Measurements from ENCODE around the gene ANGPT4.

Gene ANGPT4

DNA sequence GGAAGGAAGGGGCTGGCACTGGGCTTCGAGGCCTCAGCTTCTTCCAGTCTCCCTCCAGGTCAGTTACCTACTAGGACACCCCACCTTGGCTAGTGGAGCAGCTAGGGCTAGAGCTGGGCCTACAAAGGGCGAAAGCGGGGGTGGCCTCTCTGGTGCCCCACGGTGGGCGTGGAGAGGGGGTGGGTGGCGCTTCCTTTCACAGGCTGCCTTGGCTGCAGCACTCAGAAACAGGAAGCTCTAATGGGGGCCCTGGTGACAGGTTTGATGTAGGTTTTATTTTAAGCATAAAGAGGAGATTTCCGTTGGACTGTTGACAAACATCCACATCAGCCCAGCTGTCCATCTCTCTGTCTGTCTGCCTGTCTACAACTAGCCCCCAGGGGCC lies 69.2 kb downstream of the ANGPT4 start:
- no peak overlapping the region for H3K4me3 ChIP-seq (ENCODE audit: low read depth, low read length)
- peak; percentile 65 for DNase-seq (ENCODE audit: low read depth)

GRCh38 chr20:845941-846893 lies 69.9 kb downstream of the ANGPT4 start:
- H3K4me3 ChIP-seq (ENCODE audit: low read depth, low read length) = no peak overlapping the region
- DNase-seq (ENCODE audit: low read depth) = no peak
- no peak for TF ChIP-seq CTCF (IDR thresholded peaks at IDR 0.05; ENCODE audit: insufficient read depth, low read depth, low read length, missing control alignments)

More for the DNA sequence above, 69.2 kb downstream of the ANGPT4 start:
- no peak for TF ChIP-seq CTCF (IDR thresholded peaks at IDR 0.05; ENCODE audit: insufficient read depth, low read depth, low read length, missing control alignments)

DNA sequence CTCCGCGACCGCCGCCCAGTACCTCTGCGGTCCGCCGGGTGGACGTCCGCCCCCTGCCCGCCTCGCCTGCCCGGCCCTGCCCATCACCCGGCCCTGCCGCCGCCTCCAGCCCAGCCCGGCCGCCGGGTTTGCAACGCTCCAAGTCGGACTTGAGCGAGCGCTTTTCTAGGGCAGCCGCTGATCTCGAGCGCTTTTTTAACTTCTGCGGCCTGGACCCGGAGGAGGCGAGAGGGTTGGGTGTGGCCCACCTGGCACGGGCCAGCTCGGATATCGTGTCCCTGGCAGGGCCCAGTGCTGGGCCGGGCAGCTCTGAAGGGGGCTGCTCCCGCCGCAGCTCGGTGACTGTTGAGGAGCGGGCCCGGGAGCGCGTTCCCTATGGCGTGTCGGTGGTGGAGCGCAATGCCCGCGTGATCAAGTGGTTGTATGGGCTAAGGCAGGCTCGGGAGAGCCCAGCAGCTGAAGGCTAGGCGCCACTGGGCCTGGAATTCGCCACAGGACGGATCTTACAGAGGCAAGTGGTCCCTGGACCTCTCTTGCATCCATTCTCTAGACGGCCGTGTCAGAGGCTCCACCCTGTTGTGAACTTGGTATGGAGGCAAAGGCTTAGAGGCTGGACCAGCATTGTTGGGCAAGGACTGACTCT lies 70.8 kb downstream of the ANGPT4 start:
- TF ChIP-seq CTCF (IDR thresholded peaks at IDR 0.05; ENCODE audit: insufficient read depth, low read depth, low read length, missing control alignments) = no peak
- DNase-seq (ENCODE audit: low read depth) = no peak
- H3K4me3 ChIP-seq (ENCODE audit: low read depth, low read length) = no peak overlapping the region

- no peak for TF ChIP-seq CTCF (IDR thresholded peaks at IDR 0.05; ENCODE audit: insufficient read depth, low read depth, low read length, missing control alignments)
- peak overlapping the region; percentile 49 for H3K4me3 ChIP-seq (ENCODE audit: low read depth, low read length)
- peak; percentile 88 for DNase-seq (ENCODE audit: low read depth)
Observed at GRCh38 chr20:844473-845225, 71.5 kb downstream of the ANGPT4 start.

DNA sequence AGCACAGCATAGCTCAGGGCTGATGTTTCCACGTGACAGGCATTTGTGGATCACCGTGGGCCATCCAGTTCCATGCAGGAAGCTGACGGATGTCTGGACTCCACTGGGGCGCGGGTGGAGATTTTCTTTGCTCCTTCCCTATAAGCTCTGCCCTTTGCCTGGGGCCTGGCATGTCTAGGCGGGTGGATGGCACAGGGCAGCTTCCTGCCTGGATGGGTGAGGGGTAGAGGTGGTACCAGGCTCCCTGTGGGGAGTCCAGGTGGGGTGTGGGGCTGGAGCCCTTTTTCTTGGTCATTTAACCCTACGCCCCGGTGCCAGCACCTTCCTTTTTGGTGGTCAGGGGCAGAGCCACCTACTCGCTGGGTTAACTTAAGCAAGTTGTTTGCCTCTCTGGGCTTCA lies 72.2 kb downstream of the ANGPT4 start:
- no peak overlapping the region for H3K4me3 ChIP-seq (ENCODE audit: low read depth, low read length)
- DNase-seq (ENCODE audit: low read depth) = no peak
- TF ChIP-seq CTCF (IDR thresholded peaks at IDR 0.05; ENCODE audit: insufficient read depth, low read depth, low read length, missing control alignments) = no peak

DNA sequence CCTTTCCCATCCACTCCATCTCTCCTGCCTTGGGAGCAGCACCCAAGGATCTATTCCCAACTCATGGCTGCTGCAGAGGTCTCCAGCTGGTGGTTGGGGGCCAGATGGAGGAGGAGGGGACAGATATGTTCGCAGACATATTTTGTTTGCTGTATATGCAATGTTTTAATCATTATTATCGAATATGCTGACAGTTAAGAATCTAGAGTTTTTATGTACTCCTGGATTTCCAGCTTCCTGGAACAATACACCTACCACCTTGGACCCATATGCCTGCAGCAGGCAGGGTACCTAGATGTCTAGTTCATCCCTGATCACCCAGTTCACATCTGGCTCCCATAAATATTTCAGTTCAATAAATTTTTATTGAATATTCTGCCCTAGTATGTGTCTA lies 73.6 kb downstream of the ANGPT4 start:
- DNase-seq (ENCODE audit: low read depth) = no peak
- no peak overlapping the region for H3K4me3 ChIP-seq (ENCODE audit: low read depth, low read length)
- no peak for TF ChIP-seq CTCF (IDR thresholded peaks at IDR 0.05; ENCODE audit: insufficient read depth, low read depth, low read length, missing control alignments)

Measured in GM12865 (cell line).